Measurements from ENCODE around the gene ST8SIA2. TPM values are rescaled to one million over a fixed set of nuclear protein-coding genes. Genes with fewer than 3 reads are reported as not detected.

Gene ST8SIA2
- total RNA-seq, 4 donors from 2014 or later, result not detected

GRCh38 chr15:92385096-92385495, 8.6 kb upstream of the ST8SIA2 start:
- ATAC-seq, result no peak
- 79% methylated on average over 2 of the region's 2 CpGs; no CpG with 5 or more reads in 1 of the 2 donors for WGBS, 2 donors (ENCODE audit: low coverage in 1 of 2)
- Histone ChIP-seq H3K4me3 (no peak overlapping the region), H3K9me3 (no peaks in the 10 kb centered on the region), H3K27me3 (peaks cover 57% of the 10 kb centered on the region), H3K4me1 (no peaks in the 10 kb centered on the region), H3K36me3 (no peaks in the 10 kb centered on the region), H3K27ac (no peak overlapping the region)
- TF ChIP-seq, protein P1, sequence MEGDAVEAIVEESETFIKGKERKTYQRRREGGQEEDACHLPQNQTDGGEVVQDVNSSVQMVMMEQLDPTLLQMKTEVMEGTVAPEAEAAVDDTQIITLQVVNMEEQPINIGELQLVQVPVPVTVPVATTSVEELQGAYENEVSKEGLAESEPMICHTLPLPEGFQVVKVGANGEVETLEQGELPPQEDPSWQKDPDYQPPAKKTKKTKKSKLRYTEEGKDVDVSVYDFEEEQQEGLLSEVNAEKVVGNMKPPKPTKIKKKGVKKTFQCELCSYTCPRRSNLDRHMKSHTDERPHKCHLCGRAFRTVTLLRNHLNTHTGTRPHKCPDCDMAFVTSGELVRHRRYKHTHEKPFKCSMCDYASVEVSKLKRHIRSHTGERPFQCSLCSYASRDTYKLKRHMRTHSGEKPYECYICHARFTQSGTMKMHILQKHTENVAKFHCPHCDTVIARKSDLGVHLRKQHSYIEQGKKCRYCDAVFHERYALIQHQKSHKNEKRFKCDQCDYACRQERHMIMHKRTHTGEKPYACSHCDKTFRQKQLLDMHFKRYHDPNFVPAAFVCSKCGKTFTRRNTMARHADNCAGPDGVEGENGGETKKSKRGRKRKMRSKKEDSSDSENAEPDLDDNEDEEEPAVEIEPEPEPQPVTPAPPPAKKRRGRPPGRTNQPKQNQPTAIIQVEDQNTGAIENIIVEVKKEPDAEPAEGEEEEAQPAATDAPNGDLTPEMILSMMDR (IDR thresholded peaks at IDR 0.05), result no peak

DNA sequence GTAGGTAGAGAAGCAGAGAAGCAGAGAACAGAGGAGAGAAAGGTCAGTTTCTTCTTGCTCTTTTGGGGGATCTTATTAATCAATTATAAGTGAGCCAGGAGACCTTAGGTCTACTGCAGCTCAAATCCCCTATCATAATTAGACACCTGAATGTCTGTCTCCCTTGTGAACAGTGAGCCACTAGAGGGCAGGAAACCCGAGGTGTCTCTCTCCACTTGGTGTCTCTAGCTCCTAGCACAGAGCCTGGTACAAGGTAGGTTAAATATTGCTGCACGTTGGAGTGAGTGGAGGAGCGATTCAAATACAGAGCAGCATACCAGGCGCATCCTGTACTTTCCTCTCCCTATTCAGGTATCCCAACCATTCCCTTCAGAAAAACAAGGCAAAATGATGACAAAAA, 2.0 kb upstream of the ST8SIA2 start:
- Histone ChIP-seq H3K4me3 (no peak overlapping the region), H3K36me3 (no peaks in the 10 kb centered on the region), H3K4me1 (peaks cover 0 to 23% (median 0%) of the 10 kb centered on the region in 3 donors), H3K27ac (no peak overlapping the region), H3K27me3 (peaks cover 98% of the 10 kb centered on the region), H3K9me3 (no peaks in the 10 kb centered on the region)
- no peak for ATAC-seq
- 56 to 80% methylated on average over 1 of the region's 4 CpGs for WGBS, 2 donors (ENCODE audit: low coverage in 1 of 2)
- no peak for TF ChIP-seq EP300 (IDR thresholded peaks at IDR 0.05)
- no peak for TF ChIP-seq POLR2AphosphoS5 (IDR thresholded peaks at IDR 0.05)
- TF ChIP-seq POLR2A (IDR thresholded peaks at IDR 0.05), result no peak
- TF ChIP-seq, protein P1 (IDR thresholded peaks at IDR 0.05), result no peak

DNA sequence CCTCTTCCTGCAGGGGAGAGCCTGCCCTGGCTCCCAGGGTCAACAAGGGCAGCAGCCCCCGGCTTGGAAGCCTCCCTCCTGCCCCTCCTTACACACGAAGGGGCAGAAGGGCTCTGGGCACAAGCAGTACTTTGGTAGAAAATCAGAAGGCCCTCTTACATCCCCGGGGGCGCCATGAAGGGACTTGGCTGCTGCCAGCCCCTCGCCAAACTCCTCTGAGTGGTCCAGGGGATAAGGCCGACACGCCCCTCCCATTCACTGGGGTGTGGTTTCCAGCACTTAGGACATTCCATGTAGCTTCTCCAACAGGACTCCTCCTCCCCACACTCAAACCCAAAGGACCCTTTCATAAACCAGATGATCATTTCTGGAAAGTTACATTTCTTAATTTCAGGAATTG, 1.2 kb upstream of the ST8SIA2 start:
- peaks cover 98% of the 10 kb centered on the region for H3K27me3 ChIP-seq
- no peak overlapping the region for H3K4me3 ChIP-seq
- no peaks in the 10 kb centered on the region for H3K9me3 ChIP-seq
- no peak for TF ChIP-seq POLR2AphosphoS5 (IDR thresholded peaks at IDR 0.05)
- TF ChIP-seq EP300 (IDR thresholded peaks at IDR 0.05), result no peak
- TF ChIP-seq POLR2A (IDR thresholded peaks at IDR 0.05), result no peak
- H3K4me1 ChIP-seq, result peaks cover 0 to 23% (median 0%) of the 10 kb centered on the region in 3 donors
- no CpG with 5 or more reads among the region's 7 CpGs for WGBS, 2 donors (ENCODE audit: low coverage in 1 of 2)
- ATAC-seq, result no peak
- no peak overlapping the region for H3K27ac ChIP-seq
- H3K36me3 ChIP-seq, result no peaks in the 10 kb centered on the region

GRCh38 chr15:92393980-92394308, 263 bp downstream of the ST8SIA2 start:
- ATAC-seq, result no peak
- H3K36me3 ChIP-seq, result no peaks in the 10 kb centered on the region
- H3K4me1 ChIP-seq, result peaks cover 0 to 23% (median 0%) of the 10 kb centered on the region in 3 donors
- H3K27me3 ChIP-seq, result peaks cover 85% of the 10 kb centered on the region
- H3K27ac ChIP-seq, result no peak overlapping the region
- no peaks in the 10 kb centered on the region for H3K9me3 ChIP-seq
- TF ChIP-seq EP300 (IDR thresholded peaks at IDR 0.05) (no peak), POLR2AphosphoS5 (IDR thresholded peaks at IDR 0.05) (no peak), POLR2A (IDR thresholded peaks at IDR 0.05) (no peak)
- no CpG with 5 or more reads among the region's 34 CpGs for WGBS, 2 donors (ENCODE audit: low coverage in 1 of 2)
- H3K4me3 ChIP-seq, result peak overlapping the region in 1 of 2 donors; percentile 38

GRCh38 chr15:92394309-92395097, 822 bp downstream of the ST8SIA2 start:
- peaks cover 79% of the 10 kb centered on the region for H3K27me3 ChIP-seq
- ATAC-seq, result no peak
- H3K4me3 ChIP-seq, result peak overlapping the region in 1 of 2 donors; percentile 38

More at GRCh38 chr15:92394309-92395097, 822 bp downstream of the ST8SIA2 start:
- Histone ChIP-seq H3K9me3 (no peaks in the 10 kb centered on the region), H3K27ac (no peak overlapping the region), H3K36me3 (no peaks in the 10 kb centered on the region), H3K4me1 (peaks cover 0 to 23% (median 0%) of the 10 kb centered on the region in 3 donors)
- TF ChIP-seq, protein P1 (IDR thresholded peaks at IDR 0.05), result no peak
- TF ChIP-seq EP300 (IDR thresholded peaks at IDR 0.05) (no peak), POLR2A (IDR thresholded peaks at IDR 0.05) (no peak), POLR2AphosphoS5 (IDR thresholded peaks at IDR 0.05) (no peak)
- WGBS, 2 donors (ENCODE audit: low coverage in 1 of 2), result 0% methylated on average over 4 of the region's 78 CpGs; no CpG with 5 or more reads in 1 of the 2 donors

Measured in gastroesophageal sphincter (tissue), 4 donors.